Progenitor cell of endocrine pancreas (in vitro differentiated cells): ENCODE data around the gene PRKAR1B. TPM values are rescaled to one million over a fixed set of nuclear protein-coding genes. Genes with fewer than 3 reads are reported as not detected.

ENCODE experiments used
- DNase-seq: peaks from one replicate; pipeline ENCODE4 v3.0.0; 2021; ENCODE audit warnings: low spot score; ENCODE audit not compliant: unreplicated experiment
- H3K27ac Mint-ChIP-seq: 2 replicates; pipeline ENCODE4 v1.8.0; 2021; ENCODE audit warnings: mild to moderate bottlenecking, moderate library complexity, mixed read lengths
- H3K27me3 Mint-ChIP-seq: 2 replicates; pipeline ENCODE4 v1.8.0; 2021; ENCODE audit warnings: mixed read lengths
- H3K36me3 Mint-ChIP-seq: 2 replicates; pipeline ENCODE4 v1.8.0; 2022; ENCODE audit warnings: mixed read lengths; ENCODE audit not compliant: insufficient read depth
- H3K4me1 Mint-ChIP-seq: 2 replicates; pipeline ENCODE4 v1.8.0; 2021; ENCODE audit warnings: low read depth, mixed read lengths
- H3K4me3 Mint-ChIP-seq: 2 replicates; pipeline ENCODE4 v1.8.0; 2021; ENCODE audit warnings: low read depth, mild to moderate bottlenecking, moderate library complexity, mixed read lengths
- H3K9me3 Mint-ChIP-seq: 2 replicates; pipeline ENCODE4 v1.8.0; 2021; ENCODE audit warnings: low read depth, mixed read lengths
- total RNA-seq: library from RNA; stranded (reverse); gene quantifications from 2 replicates; pipeline ENCODE4 v1.2.1, GENCODE V29; 2021
- TF ChIP-seq, protein P1 (sequence below): fragments of 200-600 bp; sonication (generic); IDR thresholded peaks from one replicate; pipeline ENCODE4 v1.5.0; 2021; ENCODE audit warnings: antibody characterized with exemption, mild to moderate bottlenecking; ENCODE audit not compliant: unreplicated experiment

Gene PRKAR1B
- total RNA-seq, 1 donor from 2014 or later, result 54.2 TPM

DNA sequence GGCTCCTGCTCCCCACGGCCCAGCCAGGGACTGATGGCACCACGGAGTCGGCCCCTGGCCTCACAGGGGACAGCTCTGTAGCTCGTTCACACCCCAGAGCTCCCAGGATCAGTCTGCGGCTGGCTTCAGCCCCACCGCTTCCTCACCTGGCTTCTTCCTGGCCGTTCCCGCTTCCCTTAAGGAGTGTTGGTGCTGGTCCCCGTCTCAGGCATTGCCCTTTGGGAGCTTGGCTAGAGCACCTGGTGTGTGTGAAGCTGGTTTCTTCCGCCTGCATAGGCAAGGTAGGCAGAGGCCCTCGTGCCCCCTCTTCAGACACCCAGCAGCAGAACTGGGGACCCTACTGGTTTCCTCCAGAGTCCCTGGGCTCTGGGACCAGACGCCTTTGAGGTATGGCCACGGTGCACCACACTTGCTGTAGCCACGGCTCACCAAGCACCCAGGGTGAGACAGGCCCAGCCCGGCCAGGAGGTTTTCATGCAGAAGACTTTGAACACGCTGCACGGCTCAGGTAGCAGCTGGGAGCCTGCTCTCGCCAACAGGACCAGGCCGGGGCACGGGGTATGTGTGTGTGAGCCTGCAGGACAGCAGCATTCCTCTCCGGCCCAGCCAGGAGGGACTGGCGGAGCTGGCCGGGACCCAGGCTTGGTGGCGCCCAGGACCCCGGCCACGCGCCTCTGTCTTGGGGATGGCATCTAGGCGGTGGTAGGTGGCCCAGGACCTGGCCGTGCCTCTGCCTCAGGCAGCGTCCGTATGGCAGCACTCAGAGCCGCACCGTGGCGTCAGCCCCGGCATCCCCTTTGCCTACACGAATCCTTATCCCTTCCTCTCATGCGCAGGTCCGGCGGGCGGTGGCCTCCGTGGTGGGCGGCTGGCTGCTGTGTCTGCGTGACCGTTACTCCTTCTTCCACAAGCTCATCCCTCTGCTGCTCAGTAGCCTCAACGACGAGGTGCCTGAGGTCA, 13.2 kb upstream of the PRKAR1B start:
- Mint-ChIP-seq H3K9me3 (no peaks in the 10 kb centered on the region), H3K4me3 (no peak overlapping the region), H3K27ac (peak overlapping the region; percentile 36), H3K27me3 (no peaks in the 10 kb centered on the region), H3K4me1 (peaks cover 2% of the 10 kb centered on the region), H3K36me3 (peaks cover 23% of the 10 kb centered on the region)
- DNase-seq, result no peak
- TF ChIP-seq, protein P1, sequence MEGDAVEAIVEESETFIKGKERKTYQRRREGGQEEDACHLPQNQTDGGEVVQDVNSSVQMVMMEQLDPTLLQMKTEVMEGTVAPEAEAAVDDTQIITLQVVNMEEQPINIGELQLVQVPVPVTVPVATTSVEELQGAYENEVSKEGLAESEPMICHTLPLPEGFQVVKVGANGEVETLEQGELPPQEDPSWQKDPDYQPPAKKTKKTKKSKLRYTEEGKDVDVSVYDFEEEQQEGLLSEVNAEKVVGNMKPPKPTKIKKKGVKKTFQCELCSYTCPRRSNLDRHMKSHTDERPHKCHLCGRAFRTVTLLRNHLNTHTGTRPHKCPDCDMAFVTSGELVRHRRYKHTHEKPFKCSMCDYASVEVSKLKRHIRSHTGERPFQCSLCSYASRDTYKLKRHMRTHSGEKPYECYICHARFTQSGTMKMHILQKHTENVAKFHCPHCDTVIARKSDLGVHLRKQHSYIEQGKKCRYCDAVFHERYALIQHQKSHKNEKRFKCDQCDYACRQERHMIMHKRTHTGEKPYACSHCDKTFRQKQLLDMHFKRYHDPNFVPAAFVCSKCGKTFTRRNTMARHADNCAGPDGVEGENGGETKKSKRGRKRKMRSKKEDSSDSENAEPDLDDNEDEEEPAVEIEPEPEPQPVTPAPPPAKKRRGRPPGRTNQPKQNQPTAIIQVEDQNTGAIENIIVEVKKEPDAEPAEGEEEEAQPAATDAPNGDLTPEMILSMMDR, result no peak

GRCh38 chr7:739455-739982, 12.4 kb upstream of the PRKAR1B start:
- peaks cover 2% of the 10 kb centered on the region for H3K4me1 Mint-ChIP-seq
- TF ChIP-seq, protein P1, result no peak
- no peak overlapping the region for H3K4me3 Mint-ChIP-seq
- DNase-seq, result no peak
- no peaks in the 10 kb centered on the region for H3K27me3 Mint-ChIP-seq
- no peaks in the 10 kb centered on the region for H3K9me3 Mint-ChIP-seq
- H3K27ac Mint-ChIP-seq, result no peak overlapping the region
- H3K36me3 Mint-ChIP-seq, result peaks cover 17% of the 10 kb centered on the region

- Mint-ChIP-seq H3K27me3 (no peaks in the 10 kb centered on the region), H3K36me3 (peaks cover 11% of the 10 kb centered on the region), H3K27ac (no peak overlapping the region), H3K4me1 (peaks cover 2% of the 10 kb centered on the region), H3K9me3 (no peaks in the 10 kb centered on the region), H3K4me3 (no peak overlapping the region)
- no peak for DNase-seq
- TF ChIP-seq, protein P1, result no peak
Measured at GRCh38 chr7:738723-739454, 11.8 kb upstream of the PRKAR1B start.

- H3K36me3 Mint-ChIP-seq, result peaks cover 10% of the 10 kb centered on the region
- H3K27ac Mint-ChIP-seq, result no peak overlapping the region
- no peaks in the 10 kb centered on the region for H3K9me3 Mint-ChIP-seq
- no peak for DNase-seq
- peaks cover 2% of the 10 kb centered on the region for H3K4me1 Mint-ChIP-seq
- no peaks in the 10 kb centered on the region for H3K27me3 Mint-ChIP-seq
- no peak overlapping the region for H3K4me3 Mint-ChIP-seq
- TF ChIP-seq, protein P1, result no peak
Measured at GRCh38 chr7:738241-738640, 11.2 kb upstream of the PRKAR1B start.

GRCh38 chr7:734808-735207, 7.7 kb upstream of the PRKAR1B start:
- Mint-ChIP-seq H3K27me3 (no peaks in the 10 kb centered on the region), H3K9me3 (no peaks in the 10 kb centered on the region), H3K4me3 (no peak overlapping the region), H3K27ac (no peak overlapping the region), H3K4me1 (peaks cover 7% of the 10 kb centered on the region), H3K36me3 (no peaks in the 10 kb centered on the region)
- DNase-seq, result no peak
- TF ChIP-seq, protein P1, result no peak
